Activated CD4-positive, alpha-beta memory T cell treated with anti-CD3 and anti-CD28 coated beads, Interleukin-2, amount 10 ng/mL, durations not matched to agents 7 days and 5 days (primary cell): Measurements from ENCODE around the gene ARHGDIB. TPM values are rescaled to one million over a fixed set of nuclear protein-coding genes. Genes with fewer than 3 reads are reported as not detected.
A peak's percentile ranks its signal among the peaks of the same experiment; 100 is the strongest.

Experiments
- CTCF ChIA-PET: fragments of 350-600 bp; sonication (Branson Sonifier 250); formaldehyde crosslinking; loops from one replicate; lab custom pipeline; 2021; ENCODE audit warnings: antibody characterized with exemption, inconsistent platforms; lab: Charles Lee
- POLR2A ChIA-PET: fragments of 350-600 bp; sonication (Branson Sonifier 250); formaldehyde crosslinking; loops from one replicate; lab custom pipeline; 2021; ENCODE audit warnings: antibody characterized with exemption; lab: Charles Lee
- DNase-seq: peaks from one replicate; pipeline ENCODE4 v3.0.0-alpha.2; 2020
- H3K27ac Mint-ChIP-seq: one replicate; pipeline ENCODE4 v1.8.0; 2021; ENCODE audit warnings: mild to moderate bottlenecking, mixed read lengths
- H3K27me3 Mint-ChIP-seq: one replicate; pipeline ENCODE4 v1.8.0; 2021; ENCODE audit warnings: mixed read lengths
- H3K36me3 Mint-ChIP-seq: one replicate; pipeline ENCODE4 v1.8.0; 2021; ENCODE audit warnings: low read depth, mixed read lengths
- H3K4me1 Mint-ChIP-seq: one replicate; pipeline ENCODE4 v1.8.0; 2021; ENCODE audit warnings: mixed read lengths
- H3K4me3 Mint-ChIP-seq: one replicate; pipeline ENCODE4 v1.8.0; 2021; ENCODE audit warnings: mild to moderate bottlenecking, mixed read lengths
- H3K9me3 Mint-ChIP-seq: one replicate; pipeline ENCODE4 v1.8.0; 2021; ENCODE audit warnings: mixed read lengths
- total RNA-seq, 2 experiments: library from RNA; stranded (reverse); gene quantifications; one replicate each; pipeline ENCODE4 v1.2.3, GENCODE V29; 2021

Gene ARHGDIB
- total RNA-seq, 2 experiments from 2014 or later = 1,463 to 1,491 TPM

- Mint-ChIP-seq H3K36me3 (peaks cover 55% of the 10 kb centered on the region), H3K4me1 (peaks cover 50% of the 10 kb centered on the region), H3K27me3 (no peaks in the 10 kb centered on the region), H3K9me3 (no peaks in the 10 kb centered on the region), H3K4me3 (peak overlapping the region; percentile 96), H3K27ac (peak overlapping the region; percentile 96)
- peak; percentile 58 for DNase-seq
- POLR2A ChIA-PET = interaction anchor here (1.0 to 8.8 kb wide), 20 partner anchors 9 to 595 kb away, joined by 3 to 123 read pairs (median 9); partner anchors contain the start of genes ATF7IP, C12orf60, ERP27 and WBP11
- CTCF ChIA-PET = interaction anchor here (0.9 to 1.0 kb wide), 2 partner anchors 12 to 35 kb away, joined by 4 read pairs; no protein-coding TSS in a partner anchor
Observed at GRCh38 chr12:14960548-14961465, 594 bp downstream of the ARHGDIB start.

GRCh38 chr12:14959916-14960496, 1.4 kb downstream of the ARHGDIB start:
- Mint-ChIP-seq H3K9me3 (no peaks in the 10 kb centered on the region), H3K27ac (peak overlapping the region; percentile 96), H3K36me3 (peaks cover 59% of the 10 kb centered on the region), H3K27me3 (no peaks in the 10 kb centered on the region), H3K4me1 (peaks cover 50% of the 10 kb centered on the region), H3K4me3 (peak overlapping the region; percentile 96)
- no peak for DNase-seq
- POLR2A ChIA-PET = interaction anchor here (1.1 to 8.8 kb wide), 10 partner anchors 9 to 594 kb away, joined by 3 to 110 read pairs (median 5); partner anchors contain the start of gene ATF7IP
- CTCF ChIA-PET = interaction anchor here (1.1 to 1.5 kb wide), 3 partner anchors 12 to 190 kb away, joined by 5 to 10 read pairs (median 6); partner anchors contain the start of gene ERP27

- Mint-ChIP-seq H3K9me3 (no peaks in the 10 kb centered on the region), H3K4me3 (peak overlapping the region; percentile 96), H3K36me3 (peaks cover 63% of the 10 kb centered on the region), H3K4me1 (peaks cover 49% of the 10 kb centered on the region), H3K27ac (peak overlapping the region; percentile 96), H3K27me3 (no peaks in the 10 kb centered on the region)
- DNase-seq = no peak
- ChIA-PET CTCF (interaction anchor here (0.9 to 1.5 kb wide), 4 partner anchors 11 to 189 kb away, joined by 3 to 10 read pairs (median 6); partner anchors contain the start of gene ERP27), POLR2A (interaction anchor here (1.0 to 8.8 kb wide), 12 partner anchors 8 to 593 kb away, joined by 3 to 110 read pairs (median 5); partner anchors contain the start of genes ATF7IP and ERP27)
Observed at GRCh38 chr12:14959463-14959862, 1.9 kb downstream of the ARHGDIB start.

GRCh38 chr12:14959126-14959440, 2.3 kb downstream of the ARHGDIB start:
- CTCF ChIA-PET = interaction anchor here (0.9 to 1.5 kb wide), 4 partner anchors 11 to 189 kb away, joined by 3 to 10 read pairs (median 6); partner anchors contain the start of gene ERP27
- H3K27ac Mint-ChIP-seq = peak overlapping the region; percentile 96
- peaks cover 67% of the 10 kb centered on the region for H3K36me3 Mint-ChIP-seq
- H3K9me3 Mint-ChIP-seq = no peaks in the 10 kb centered on the region
- peak overlapping the region; percentile 96 for H3K4me3 Mint-ChIP-seq
- no peaks in the 10 kb centered on the region for H3K27me3 Mint-ChIP-seq
- POLR2A ChIA-PET = interaction anchor here (1.0 to 8.8 kb wide), 12 partner anchors 8 to 593 kb away, joined by 3 to 110 read pairs (median 5); partner anchors contain the start of genes ATF7IP, C12orf60, ERP27 and WBP11
- H3K4me1 Mint-ChIP-seq = peaks cover 49% of the 10 kb centered on the region
- peak; percentile 51 for DNase-seq

GRCh38 chr12:14958361-14959125, 2.9 kb downstream of the ARHGDIB start:
- Mint-ChIP-seq H3K27ac (peak overlapping the region; percentile 96), H3K4me3 (peak overlapping the region; percentile 96), H3K4me1 (peaks cover 49% of the 10 kb centered on the region), H3K9me3 (no peaks in the 10 kb centered on the region), H3K27me3 (no peaks in the 10 kb centered on the region), H3K36me3 (peaks cover 72% of the 10 kb centered on the region)
- ChIA-PET CTCF (interaction anchor here (0.9 to 1.5 kb wide), 4 partner anchors 10 to 189 kb away, joined by 3 to 10 read pairs (median 6); partner anchors contain the start of gene ERP27), POLR2A (interaction anchor here (1.0 to 8.8 kb wide), 8 partner anchors 7 to 592 kb away, joined by 3 to 110 read pairs (median 10); partner anchors contain the start of genes ATF7IP, C12orf60, ERP27 and WBP11)
- DNase-seq = no peak

- ChIA-PET POLR2A (interaction anchor here (0.6 to 8.8 kb wide), 5 partner anchors 11 to 186 kb away, joined by 3 to 110 read pairs (median 12); partner anchors contain the start of genes C12orf60 and WBP11), CTCF (interaction anchor here (0.9 kb wide), 1 partner anchor 188 kb away, joined by 3 read pairs; no protein-coding TSS in a partner anchor)
- peak overlapping the region; percentile 96 for H3K4me3 Mint-ChIP-seq
- H3K27ac Mint-ChIP-seq = peak overlapping the region; percentile 96
- H3K36me3 Mint-ChIP-seq = peaks cover 79% of the 10 kb centered on the region
- no peaks in the 10 kb centered on the region for H3K27me3 Mint-ChIP-seq
- DNase-seq = no peak
- no peaks in the 10 kb centered on the region for H3K9me3 Mint-ChIP-seq
- H3K4me1 Mint-ChIP-seq = peaks cover 51% of the 10 kb centered on the region
Observed at GRCh38 chr12:14957551-14958168, 3.7 kb downstream of the ARHGDIB start.

GRCh38 chr12:14956905-14957304, 4.5 kb downstream of the ARHGDIB start:
- peaks cover 58% of the 10 kb centered on the region for H3K4me1 Mint-ChIP-seq
- no peak for DNase-seq
- H3K27ac Mint-ChIP-seq = peak overlapping the region; percentile 96
- ChIA-PET POLR2A (interaction anchor here (0.6 to 8.8 kb wide), 7 partner anchors 10 to 185 kb away, joined by 3 to 110 read pairs (median 5); partner anchors contain the start of genes C12orf60 and WBP11), CTCF (interaction anchor here (0.9 kb wide), 1 partner anchor 187 kb away, joined by 3 read pairs; no protein-coding TSS in a partner anchor)
- H3K4me3 Mint-ChIP-seq = peak overlapping the region; percentile 96
- H3K27me3 Mint-ChIP-seq = no peaks in the 10 kb centered on the region
- H3K36me3 Mint-ChIP-seq = peaks cover 86% of the 10 kb centered on the region
- no peaks in the 10 kb centered on the region for H3K9me3 Mint-ChIP-seq

- POLR2A ChIA-PET = interaction anchor here (1.0 to 8.8 kb wide), 7 partner anchors 10 to 184 kb away, joined by 3 to 110 read pairs (median 3); partner anchors contain the start of genes C12orf60 and WBP11
- peak overlapping the region; percentile 96 for H3K27ac Mint-ChIP-seq
Observed at GRCh38 chr12:14956024-14956891, 5.1 kb downstream of the ARHGDIB start.

GRCh38 chr12:14954269-14954668, 7.1 kb downstream of the ARHGDIB start:
- Mint-ChIP-seq H3K36me3 (peaks cover 92% of the 10 kb centered on the region), H3K4me3 (peak overlapping the region; percentile 69)

More at GRCh38 chr12:14956024-14956891, 5.1 kb downstream of the ARHGDIB start:
- Mint-ChIP-seq H3K27me3 (no peaks in the 10 kb centered on the region), H3K4me3 (peak overlapping the region; percentile 96), H3K36me3 (peaks cover 91% of the 10 kb centered on the region), H3K9me3 (no peaks in the 10 kb centered on the region), H3K4me1 (peaks cover 64% of the 10 kb centered on the region)
- DNase-seq = peak; percentile 39
- CTCF ChIA-PET = no interaction called here

GRCh38 chr12:14953752-14954151, 7.6 kb downstream of the ARHGDIB start:
- Mint-ChIP-seq H3K27me3 (no peaks in the 10 kb centered on the region), H3K4me3 (peak overlapping the region; percentile 69), H3K36me3 (peaks cover 92% of the 10 kb centered on the region), H3K4me1 (peaks cover 90% of the 10 kb centered on the region), H3K27ac (peak overlapping the region; percentile 96), H3K9me3 (no peaks in the 10 kb centered on the region)
- CTCF ChIA-PET = interaction anchor here (1.4 kb wide), 1 partner anchor 178 kb away, joined by 3 read pairs; no protein-coding TSS in a partner anchor
- no peak for DNase-seq
- POLR2A ChIA-PET = interaction anchor here (0.9 to 5.0 kb wide), 8 partner anchors 9 to 567 kb away, joined by 3 to 24 read pairs (median 4); a partner anchor contains a TSS

More at GRCh38 chr12:14954269-14954668, 7.1 kb downstream of the ARHGDIB start:
- no peak for DNase-seq
- ChIA-PET CTCF (interaction anchor here (1.4 kb wide), 1 partner anchor 179 kb away, joined by 3 read pairs; no protein-coding TSS in a partner anchor), POLR2A (interaction anchor here (0.7 to 5.0 kb wide), 9 partner anchors 9 to 567 kb away, joined by 3 to 24 read pairs (median 4); a partner anchor contains a TSS)
- Mint-ChIP-seq H3K27ac (peak overlapping the region; percentile 96), H3K4me1 (peaks cover 84% of the 10 kb centered on the region), H3K9me3 (no peaks in the 10 kb centered on the region), H3K27me3 (no peaks in the 10 kb centered on the region)
